Measurements from ENCODE around the gene EPS15.

EPS15 gene

GRCh38 chr1:51433972-51434510, 85.0 kb downstream of the EPS15 start:
- peak overlapping the region; percentile 47 for H3K27ac ChIP-seq
- H3K27me3 ChIP-seq = no peaks in the 10 kb centered on the region
- peak overlapping the region; percentile 76 for H3K4me2 ChIP-seq
- no peaks in the 10 kb centered on the region for H3K9me3 ChIP-seq
- H4K20me1 ChIP-seq = no peaks in the 10 kb centered on the region
- H3K9ac ChIP-seq = peak overlapping the region; percentile 42; the same call in 1 of the 2 replicates
- H3K36me3 ChIP-seq = peaks cover 33% of the 10 kb centered on the region
- TF ChIP-seq Cebpa-rat (IDR thresholded peaks at IDR 0.05) = no peak
- H3K4me1 ChIP-seq = peaks cover 51% of the 10 kb centered on the region
- H3K4me3 ChIP-seq = peak overlapping the region; percentile 9; the same call in 1 of the 2 replicates

- no peaks in the 10 kb centered on the region for H3K27me3 ChIP-seq
- H3K9ac ChIP-seq = peak overlapping the region; percentile 42; the same call in 1 of the 2 replicates
- no peaks in the 10 kb centered on the region for H4K20me1 ChIP-seq
- peaks cover 51% of the 10 kb centered on the region for H3K4me1 ChIP-seq
- peak overlapping the region; percentile 9; the same call in 1 of the 2 replicates for H3K4me3 ChIP-seq
- H3K4me2 ChIP-seq = peak overlapping the region; percentile 76
- peak overlapping the region; percentile 47 for H3K27ac ChIP-seq
- no peaks in the 10 kb centered on the region for H3K9me3 ChIP-seq
- no peak for TF ChIP-seq Cebpa-rat (IDR thresholded peaks at IDR 0.05)
- H3K36me3 ChIP-seq = peaks cover 33% of the 10 kb centered on the region
Observed at GRCh38 chr1:51433269-51433971, 85.6 kb downstream of the EPS15 start.

GRCh38 chr1:51432146-51432545, 86.9 kb downstream of the EPS15 start:
- Histone ChIP-seq H3K9ac (no peak overlapping the region), H3K4me3 (no peak overlapping the region), H4K20me1 (no peaks in the 10 kb centered on the region), H3K4me2 (no peak overlapping the region), H3K4me1 (peaks cover 51% of the 10 kb centered on the region), H3K27ac (no peak overlapping the region), H3K36me3 (peaks cover 34% of the 10 kb centered on the region), H3K27me3 (no peaks in the 10 kb centered on the region), H3K9me3 (no peaks in the 10 kb centered on the region)
- no peak for TF ChIP-seq Cebpa-rat (IDR thresholded peaks at IDR 0.05)

- Histone ChIP-seq H3K4me2 (no peak overlapping the region), H3K9me3 (no peaks in the 10 kb centered on the region), H3K4me3 (no peak overlapping the region), H3K4me1 (peaks cover 36% of the 10 kb centered on the region), H3K36me3 (peaks cover 18% of the 10 kb centered on the region), H4K20me1 (no peaks in the 10 kb centered on the region), H3K27me3 (no peaks in the 10 kb centered on the region), H3K9ac (no peak overlapping the region), H3K27ac (no peak overlapping the region)
- TF ChIP-seq Cebpa-rat (IDR thresholded peaks at IDR 0.05) = no peak
Observed at GRCh38 chr1:51427438-51427837, 91.6 kb downstream of the EPS15 start.

GRCh38 chr1:51425955-51426354, 93.1 kb downstream of the EPS15 start:
- no peak overlapping the region for H3K4me3 ChIP-seq
- no peak overlapping the region for H3K9ac ChIP-seq
- no peaks in the 10 kb centered on the region for H3K9me3 ChIP-seq
- peaks cover 24% of the 10 kb centered on the region for H3K4me1 ChIP-seq
- no peaks in the 10 kb centered on the region for H4K20me1 ChIP-seq
- H3K36me3 ChIP-seq = peaks cover 22% of the 10 kb centered on the region
- no peak overlapping the region for H3K27ac ChIP-seq
- no peak for TF ChIP-seq Cebpa-rat (IDR thresholded peaks at IDR 0.05)
- no peaks in the 10 kb centered on the region for H3K27me3 ChIP-seq
- no peak overlapping the region for H3K4me2 ChIP-seq

- H4K20me1 ChIP-seq = no peaks in the 10 kb centered on the region
- no peaks in the 10 kb centered on the region for H3K27me3 ChIP-seq
- no peak overlapping the region for H3K27ac ChIP-seq
- H3K9ac ChIP-seq = no peak overlapping the region
- peaks cover 28% of the 10 kb centered on the region for H3K36me3 ChIP-seq
- H3K4me1 ChIP-seq = peaks cover 17% of the 10 kb centered on the region
- no peaks in the 10 kb centered on the region for H3K9me3 ChIP-seq
- no peak overlapping the region for H3K4me2 ChIP-seq
- H3K4me3 ChIP-seq = no peak overlapping the region
- no peak for TF ChIP-seq Cebpa-rat (IDR thresholded peaks at IDR 0.05)
Observed at GRCh38 chr1:51425273-51425672, 93.8 kb downstream of the EPS15 start.

GRCh38 chr1:51423073-51423821, 95.8 kb downstream of the EPS15 start:
- no peak for TF ChIP-seq Cebpa-rat (IDR thresholded peaks at IDR 0.05)
- H3K36me3 ChIP-seq = peaks cover 33% of the 10 kb centered on the region

GRCh38 chr1:51422367-51423072, 96.5 kb downstream of the EPS15 start:
- H4K20me1 ChIP-seq = no peaks in the 10 kb centered on the region
- H3K4me3 ChIP-seq = no peak overlapping the region
- H3K9ac ChIP-seq = no peak overlapping the region
- no peak for TF ChIP-seq Cebpa-rat (IDR thresholded peaks at IDR 0.05)
- peaks cover 35% of the 10 kb centered on the region for H3K36me3 ChIP-seq
- H3K27ac ChIP-seq = no peak overlapping the region
- no peak overlapping the region for H3K4me2 ChIP-seq
- no peaks in the 10 kb centered on the region for H3K9me3 ChIP-seq
- H3K27me3 ChIP-seq = no peaks in the 10 kb centered on the region
- H3K4me1 ChIP-seq = peaks cover 8% of the 10 kb centered on the region; the same call in 1 of the 2 replicates

More at GRCh38 chr1:51423073-51423821, 95.8 kb downstream of the EPS15 start:
- no peak overlapping the region for H3K4me2 ChIP-seq
- H3K4me1 ChIP-seq = peaks cover 8% of the 10 kb centered on the region; the same call in 1 of the 2 replicates
- H3K27ac ChIP-seq = no peak overlapping the region
- H3K9ac ChIP-seq = no peak overlapping the region
- H4K20me1 ChIP-seq = no peaks in the 10 kb centered on the region
- H3K4me3 ChIP-seq = no peak overlapping the region
- H3K27me3 ChIP-seq = no peaks in the 10 kb centered on the region
- no peaks in the 10 kb centered on the region for H3K9me3 ChIP-seq

GRCh38 chr1:51421964-51422363, 97.1 kb downstream of the EPS15 start:
- peaks cover 8% of the 10 kb centered on the region; the same call in 1 of the 2 replicates for H3K4me1 ChIP-seq
- H3K4me2 ChIP-seq = no peak overlapping the region
- H3K27ac ChIP-seq = no peak overlapping the region
- no peak overlapping the region for H3K4me3 ChIP-seq
- H3K9ac ChIP-seq = no peak overlapping the region
- peaks cover 31% of the 10 kb centered on the region for H3K36me3 ChIP-seq
- H4K20me1 ChIP-seq = no peaks in the 10 kb centered on the region
- no peaks in the 10 kb centered on the region for H3K27me3 ChIP-seq
- TF ChIP-seq Cebpa-rat (IDR thresholded peaks at IDR 0.05) = no peak
- H3K9me3 ChIP-seq = no peaks in the 10 kb centered on the region
